Measurements from ENCODE around the gene ADAM10.

ADAM10 gene

DNA sequence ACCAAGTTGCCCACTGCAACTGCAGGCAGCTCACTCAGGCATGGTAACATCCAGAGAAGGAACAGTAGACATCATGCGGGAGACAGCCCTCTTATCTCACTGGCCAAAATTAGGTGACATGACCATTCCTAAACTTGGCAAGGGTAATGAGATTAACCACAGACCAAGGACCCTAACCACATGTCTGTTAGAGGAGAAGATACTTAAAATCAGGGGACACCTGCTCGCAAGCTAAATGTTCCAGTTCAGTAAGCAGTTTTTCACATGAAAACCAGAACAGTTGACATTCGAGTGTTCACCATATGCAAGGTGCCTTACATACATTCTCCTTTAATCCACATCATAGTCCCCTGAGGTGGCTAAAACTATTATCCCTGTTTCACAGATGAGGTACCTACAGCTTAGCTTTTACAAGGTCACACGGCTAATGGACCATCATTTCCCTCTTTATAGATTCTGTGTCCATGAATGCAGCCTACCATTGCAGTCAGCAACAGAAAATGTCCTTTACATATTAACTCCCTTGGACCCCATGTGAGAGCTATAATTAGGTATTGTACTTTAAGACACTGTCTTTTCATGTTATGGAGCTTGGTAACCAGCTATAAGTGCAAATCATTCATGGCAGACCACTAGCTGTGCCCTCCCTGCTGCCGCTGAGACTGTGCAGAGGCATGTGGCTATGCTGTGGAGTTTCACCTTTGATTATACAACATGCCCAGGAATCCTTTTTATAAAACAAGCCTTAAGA lies 163.6 kb downstream of the ADAM10 start:
- Histone ChIP-seq H3K27me3 (ENCODE audit: control insufficient read depth, insufficient read depth, low read length) (no peaks in the 10 kb centered on the region), H3K9me3 (ENCODE audit: control insufficient read depth, low read depth, low read length) (no peaks in the 10 kb centered on the region), H3K27ac (ENCODE audit: low read length) (no peak overlapping the region), H3K4me3 (ENCODE audit: low read length) (no peak overlapping the region), H3K9ac (ENCODE audit: low read length) (no peak overlapping the region), H3K4me1 (ENCODE audit: control insufficient read depth, low read depth, low read length) (no peaks in the 10 kb centered on the region), H3K36me3 (ENCODE audit: control insufficient read depth, low read depth, low read length) (no peaks in the 10 kb centered on the region)

GRCh38 chr15:58584789-58585461 lies 164.6 kb downstream of the ADAM10 start:
- no peaks in the 10 kb centered on the region for H3K27me3 ChIP-seq (ENCODE audit: control insufficient read depth, insufficient read depth, low read length)
- H3K9me3 ChIP-seq (ENCODE audit: control insufficient read depth, low read depth, low read length): no peaks in the 10 kb centered on the region
- H3K4me3 ChIP-seq (ENCODE audit: low read length): no peak overlapping the region
- no peaks in the 10 kb centered on the region for H3K36me3 ChIP-seq (ENCODE audit: control insufficient read depth, low read depth, low read length)
- no peaks in the 10 kb centered on the region for H3K4me1 ChIP-seq (ENCODE audit: control insufficient read depth, low read depth, low read length)
- no peak overlapping the region for H3K27ac ChIP-seq (ENCODE audit: low read length)
- H3K9ac ChIP-seq (ENCODE audit: low read length): no peak overlapping the region

DNA sequence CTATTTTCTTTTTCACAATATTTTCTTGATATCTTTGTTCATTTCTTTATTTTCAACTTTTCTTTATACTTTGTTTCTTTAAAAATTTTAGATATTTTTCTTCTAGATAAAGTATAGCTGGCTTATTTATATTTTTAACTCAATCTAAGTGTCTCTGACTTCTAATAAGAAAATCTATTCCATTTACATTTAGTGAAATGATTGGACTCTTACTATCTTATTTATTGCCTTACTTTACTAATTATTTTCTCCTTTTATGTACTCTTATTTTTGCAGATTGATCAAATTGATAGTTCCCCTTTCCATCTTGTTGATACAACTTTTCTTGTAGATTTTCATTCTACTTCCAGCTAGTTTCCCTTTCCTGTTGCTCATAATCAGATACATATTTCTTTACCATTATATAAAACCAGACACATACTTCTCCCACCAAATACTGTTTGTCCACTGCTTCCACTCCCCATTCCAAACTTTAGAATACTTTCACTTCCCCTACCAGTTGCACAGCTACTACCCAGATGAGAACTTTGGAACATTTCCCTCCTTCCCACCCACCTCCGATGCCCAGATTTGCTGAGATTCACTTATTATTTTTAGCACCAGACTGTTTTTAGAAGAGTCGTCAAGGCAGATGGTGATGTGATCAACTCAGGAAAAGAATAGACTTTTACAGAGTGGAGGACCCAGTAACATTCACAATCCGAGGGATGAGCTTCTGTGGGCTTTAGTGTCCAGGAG lies 166.2 kb downstream of the ADAM10 start:
- H3K4me1 ChIP-seq (ENCODE audit: control insufficient read depth, low read depth, low read length): no peaks in the 10 kb centered on the region

DNA sequence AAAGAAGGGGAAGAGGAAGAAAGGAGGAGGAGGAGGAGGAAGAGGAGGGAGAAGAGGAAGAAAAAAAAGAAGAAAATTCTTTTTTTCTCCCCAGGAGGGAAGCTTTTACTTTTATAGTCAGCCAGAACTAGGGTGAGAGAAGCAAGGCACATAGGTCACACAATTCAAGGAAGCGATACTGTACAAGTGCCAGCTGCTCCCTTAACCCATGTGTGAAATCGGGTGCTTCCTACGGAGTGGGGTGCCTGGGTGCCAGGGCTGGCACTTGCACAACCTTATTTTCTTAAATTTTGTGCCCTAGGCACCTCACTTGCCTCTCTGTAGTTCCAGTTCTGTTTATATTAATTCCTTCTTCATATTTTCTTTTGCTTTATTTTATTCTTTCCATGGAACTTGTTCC lies 167.3 kb downstream of the ADAM10 start:
- no peaks in the 10 kb centered on the region for H3K9me3 ChIP-seq (ENCODE audit: control insufficient read depth, low read depth, low read length)
- H3K27ac ChIP-seq (ENCODE audit: low read length): no peak overlapping the region
- H3K27me3 ChIP-seq (ENCODE audit: control insufficient read depth, insufficient read depth, low read length): no peaks in the 10 kb centered on the region
- H3K36me3 ChIP-seq (ENCODE audit: control insufficient read depth, low read depth, low read length): no peaks in the 10 kb centered on the region
- H3K4me3 ChIP-seq (ENCODE audit: low read length): no peak overlapping the region
- no peak overlapping the region for H3K9ac ChIP-seq (ENCODE audit: low read length)
- H3K4me1 ChIP-seq (ENCODE audit: control insufficient read depth, low read depth, low read length): no peaks in the 10 kb centered on the region

More for the DNA sequence above, 166.2 kb downstream of the ADAM10 start:
- Histone ChIP-seq H3K4me3 (ENCODE audit: low read length) (no peak overlapping the region), H3K27ac (ENCODE audit: low read length) (no peak overlapping the region), H3K9ac (ENCODE audit: low read length) (no peak overlapping the region), H3K36me3 (ENCODE audit: control insufficient read depth, low read depth, low read length) (no peaks in the 10 kb centered on the region), H3K27me3 (ENCODE audit: control insufficient read depth, insufficient read depth, low read length) (no peaks in the 10 kb centered on the region), H3K9me3 (ENCODE audit: control insufficient read depth, low read depth, low read length) (no peaks in the 10 kb centered on the region)

DNA sequence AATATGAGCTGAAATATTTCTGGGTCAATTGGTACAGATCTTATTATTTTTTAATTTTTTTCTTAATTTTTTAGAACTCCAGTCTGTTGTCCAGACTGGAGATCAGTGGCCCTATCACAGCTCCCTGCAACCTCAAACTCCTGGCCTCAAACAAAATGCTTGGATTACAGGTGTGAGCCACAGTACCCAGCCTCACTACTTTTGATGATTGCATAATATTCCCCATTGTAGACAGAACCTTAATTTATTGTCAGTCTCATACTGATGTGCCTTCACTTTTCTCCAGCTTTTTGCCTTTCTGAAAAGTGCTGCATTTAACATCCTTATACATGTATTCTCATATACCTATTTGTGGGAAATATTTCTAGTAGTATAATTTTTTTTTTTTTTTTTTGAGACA lies 172.8 kb downstream of the ADAM10 start:
- H3K36me3 ChIP-seq (ENCODE audit: control insufficient read depth, low read depth, low read length): no peaks in the 10 kb centered on the region
- H3K4me1 ChIP-seq (ENCODE audit: control insufficient read depth, low read depth, low read length): no peaks in the 10 kb centered on the region
- no peak overlapping the region for H3K4me3 ChIP-seq (ENCODE audit: low read length)
- H3K9me3 ChIP-seq (ENCODE audit: control insufficient read depth, low read depth, low read length): no peaks in the 10 kb centered on the region
- H3K9ac ChIP-seq (ENCODE audit: low read length): no peak overlapping the region
- H3K27me3 ChIP-seq (ENCODE audit: control insufficient read depth, insufficient read depth, low read length): no peaks in the 10 kb centered on the region
- no peak overlapping the region for H3K27ac ChIP-seq (ENCODE audit: low read length)

- no peak overlapping the region for H3K27ac ChIP-seq (ENCODE audit: low read length)
- H3K9me3 ChIP-seq (ENCODE audit: control insufficient read depth, low read depth, low read length): no peaks in the 10 kb centered on the region
- H3K9ac ChIP-seq (ENCODE audit: low read length): no peak overlapping the region
- no peaks in the 10 kb centered on the region for H3K27me3 ChIP-seq (ENCODE audit: control insufficient read depth, insufficient read depth, low read length)
- no peaks in the 10 kb centered on the region for H3K4me1 ChIP-seq (ENCODE audit: control insufficient read depth, low read depth, low read length)
- no peaks in the 10 kb centered on the region for H3K36me3 ChIP-seq (ENCODE audit: control insufficient read depth, low read depth, low read length)
- H3K4me3 ChIP-seq (ENCODE audit: low read length): no peak overlapping the region
These were observed 174.3 kb downstream of the ADAM10 start for GRCh38 chr15:58575045-58575786.

DNA sequence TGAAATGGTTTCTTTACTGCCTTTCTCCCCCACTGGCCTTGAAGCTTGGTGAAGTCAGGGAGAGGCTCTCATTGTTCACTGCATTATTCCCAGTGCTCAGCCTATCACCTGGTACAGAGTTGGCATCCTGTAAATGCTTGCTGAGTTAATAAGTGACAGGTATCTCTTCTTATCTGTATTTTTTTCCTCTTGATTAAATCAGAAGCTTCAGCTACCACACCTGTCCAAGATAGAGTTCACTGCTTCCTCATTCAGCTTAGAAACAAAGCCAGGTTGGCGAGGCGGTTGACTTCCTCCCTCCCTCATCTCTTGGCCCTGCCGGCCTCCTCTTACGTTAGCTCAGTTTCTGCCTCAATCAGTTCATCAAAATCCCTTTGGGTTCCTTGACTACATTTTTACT lies 174.9 kb downstream of the ADAM10 start:
- H3K9ac ChIP-seq (ENCODE audit: low read length): no peak overlapping the region
- H3K27ac ChIP-seq (ENCODE audit: low read length): no peak overlapping the region
- no peaks in the 10 kb centered on the region for H3K4me1 ChIP-seq (ENCODE audit: control insufficient read depth, low read depth, low read length)
- H3K9me3 ChIP-seq (ENCODE audit: control insufficient read depth, low read depth, low read length): no peaks in the 10 kb centered on the region
- no peaks in the 10 kb centered on the region for H3K36me3 ChIP-seq (ENCODE audit: control insufficient read depth, low read depth, low read length)
- H3K27me3 ChIP-seq (ENCODE audit: control insufficient read depth, insufficient read depth, low read length): no peaks in the 10 kb centered on the region
- no peak overlapping the region for H3K4me3 ChIP-seq (ENCODE audit: low read length)

DNA sequence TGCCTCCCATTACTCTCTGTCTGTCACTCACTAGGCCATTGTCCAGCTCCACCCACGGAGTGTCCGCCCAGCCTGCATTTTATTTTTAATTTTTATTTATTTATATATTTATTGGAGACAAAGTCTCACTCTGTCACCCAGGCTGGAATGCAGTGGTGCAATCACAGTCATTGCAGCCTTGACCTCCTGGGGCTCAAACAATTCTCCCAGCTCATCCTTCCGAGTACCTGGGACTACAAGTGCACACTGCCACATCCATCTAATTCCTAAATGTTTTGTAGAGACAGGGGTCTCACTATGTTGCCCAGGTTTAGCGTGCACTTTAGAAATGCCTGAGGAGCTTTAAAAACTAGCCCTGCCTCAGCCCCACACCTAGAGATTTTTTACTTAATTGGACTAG lies 176.2 kb downstream of the ADAM10 start:
- Histone ChIP-seq H3K9ac (ENCODE audit: low read length) (no peak overlapping the region), H3K9me3 (ENCODE audit: control insufficient read depth, low read depth, low read length) (no peaks in the 10 kb centered on the region), H3K27me3 (ENCODE audit: control insufficient read depth, insufficient read depth, low read length) (no peaks in the 10 kb centered on the region), H3K4me3 (ENCODE audit: low read length) (no peak overlapping the region), H3K36me3 (ENCODE audit: control insufficient read depth, low read depth, low read length) (no peaks in the 10 kb centered on the region), H3K4me1 (ENCODE audit: control insufficient read depth, low read depth, low read length) (no peaks in the 10 kb centered on the region), H3K27ac (ENCODE audit: low read length) (no peak overlapping the region)

GRCh38 chr15:58572521-58572920 lies 177.0 kb downstream of the ADAM10 start:
- Histone ChIP-seq H3K27ac (ENCODE audit: low read length) (no peak overlapping the region), H3K27me3 (ENCODE audit: control insufficient read depth, insufficient read depth, low read length) (no peaks in the 10 kb centered on the region), H3K9ac (ENCODE audit: low read length) (no peak overlapping the region), H3K4me1 (ENCODE audit: control insufficient read depth, low read depth, low read length) (no peaks in the 10 kb centered on the region), H3K9me3 (ENCODE audit: control insufficient read depth, low read depth, low read length) (no peaks in the 10 kb centered on the region), H3K36me3 (ENCODE audit: control insufficient read depth, low read depth, low read length) (no peaks in the 10 kb centered on the region), H3K4me3 (ENCODE audit: low read length) (no peak overlapping the region)

DNA sequence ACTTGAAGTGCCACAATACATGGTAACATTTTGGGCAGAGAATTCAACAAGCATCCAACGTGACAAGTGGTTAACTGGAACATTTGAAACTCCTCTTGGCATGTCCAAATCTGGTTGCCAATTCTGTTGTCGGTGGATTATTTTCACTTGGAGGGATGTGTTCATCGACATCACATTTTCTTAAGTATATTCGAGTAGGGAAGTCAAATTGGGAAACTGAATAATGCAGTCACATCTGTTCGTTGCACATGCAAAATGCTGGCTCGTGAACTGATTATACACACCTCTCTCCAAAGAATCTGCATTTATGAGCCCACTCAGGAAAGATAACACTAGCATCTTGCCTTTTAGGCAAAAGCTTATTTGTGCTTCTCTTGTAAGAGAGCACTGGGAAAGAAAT lies 178.0 kb downstream of the ADAM10 start:
- no peak overlapping the region for H3K27ac ChIP-seq (ENCODE audit: low read length)
- no peaks in the 10 kb centered on the region for H3K4me1 ChIP-seq (ENCODE audit: control insufficient read depth, low read depth, low read length)
- H3K9ac ChIP-seq (ENCODE audit: low read length): no peak overlapping the region
- H3K36me3 ChIP-seq (ENCODE audit: control insufficient read depth, low read depth, low read length): no peaks in the 10 kb centered on the region
- no peaks in the 10 kb centered on the region for H3K27me3 ChIP-seq (ENCODE audit: control insufficient read depth, insufficient read depth, low read length)
- no peaks in the 10 kb centered on the region for H3K9me3 ChIP-seq (ENCODE audit: control insufficient read depth, low read depth, low read length)
- H3K4me3 ChIP-seq (ENCODE audit: low read length): no peak overlapping the region

DNA sequence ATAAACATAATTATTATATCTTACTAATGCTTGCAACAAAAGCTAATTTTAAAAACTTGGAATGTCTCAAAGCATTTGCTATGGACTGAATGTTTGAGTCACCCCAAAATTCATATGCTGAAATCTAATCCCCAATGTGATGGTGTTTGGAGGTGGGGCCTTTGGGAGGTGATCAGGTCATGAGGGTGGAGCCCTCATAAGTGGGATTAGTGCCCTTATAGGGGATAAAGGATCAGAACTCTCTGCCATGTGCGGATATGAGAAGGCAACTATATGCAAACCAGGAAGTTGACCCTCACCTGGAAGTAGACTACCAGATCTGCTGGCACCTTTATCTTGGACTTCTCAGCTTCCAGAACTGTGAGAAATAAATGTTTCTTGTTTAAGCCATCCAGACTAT lies 180.1 kb downstream of the ADAM10 start:
- Histone ChIP-seq H3K36me3 (ENCODE audit: control insufficient read depth, low read depth, low read length) (no peaks in the 10 kb centered on the region), H3K27me3 (ENCODE audit: control insufficient read depth, insufficient read depth, low read length) (no peaks in the 10 kb centered on the region), H3K9me3 (ENCODE audit: control insufficient read depth, low read depth, low read length) (no peaks in the 10 kb centered on the region), H3K9ac (ENCODE audit: low read length) (no peak overlapping the region), H3K4me1 (ENCODE audit: control insufficient read depth, low read depth, low read length) (no peaks in the 10 kb centered on the region), H3K27ac (ENCODE audit: low read length) (no peak overlapping the region), H3K4me3 (ENCODE audit: low read length) (no peak overlapping the region)
